Spleen (tissue), 7 donors: ENCODE results near the gene MAD2L2.
A peak's percentile ranks its signal among the peaks of the same experiment; 100 is the strongest.

Experiments used
- POLR2A ChIP-seq, 3 donors: fragments of 450-650 bp; IDR thresholded peaks; one replicate each; pipeline ENCODE4 v1.5.1; 2017; ENCODE audit warnings: antibody characterized with exemption in 3 of 3, mild to moderate bottlenecking in 1 of 3
- POLR2AphosphoS5 ChIP-seq, 3 donors: sonication (generic); formaldehyde crosslinking; IDR thresholded peaks; one replicate each; pipeline ENCODE4 v1.5.1; 2017; ENCODE audit warnings: antibody characterized with exemption in 3 of 3
- TF ChIP-seq, protein P1 (sequence below), 11 experiments: fragments of 200-600 bp in 7 of 11; fragments of 450-650 bp in 4 of 11; sonication (generic) in 4 of 11; IDR thresholded peaks in 8 of 11; conservative IDR thresholded peaks in 3 of 11; 1 replicate in 7 of 11; 2 replicates in 4 of 11; pipeline versions ENCODE4 v1.4.0 to v1.8.0; 2016 to 2021; ENCODE audit warnings: antibody characterized with exemption in 11 of 11, inconsistent platforms in 4 of 11, mild to moderate bottlenecking in 1 of 11
- donor health status: DM: no; HTN: no; CAD: no; lungs with moderate emphysema.
- donor health status: DM: no; HTN: no; CAD: no.
- donor health status: DM: no; HTN: no; CAD: no.

DNA sequence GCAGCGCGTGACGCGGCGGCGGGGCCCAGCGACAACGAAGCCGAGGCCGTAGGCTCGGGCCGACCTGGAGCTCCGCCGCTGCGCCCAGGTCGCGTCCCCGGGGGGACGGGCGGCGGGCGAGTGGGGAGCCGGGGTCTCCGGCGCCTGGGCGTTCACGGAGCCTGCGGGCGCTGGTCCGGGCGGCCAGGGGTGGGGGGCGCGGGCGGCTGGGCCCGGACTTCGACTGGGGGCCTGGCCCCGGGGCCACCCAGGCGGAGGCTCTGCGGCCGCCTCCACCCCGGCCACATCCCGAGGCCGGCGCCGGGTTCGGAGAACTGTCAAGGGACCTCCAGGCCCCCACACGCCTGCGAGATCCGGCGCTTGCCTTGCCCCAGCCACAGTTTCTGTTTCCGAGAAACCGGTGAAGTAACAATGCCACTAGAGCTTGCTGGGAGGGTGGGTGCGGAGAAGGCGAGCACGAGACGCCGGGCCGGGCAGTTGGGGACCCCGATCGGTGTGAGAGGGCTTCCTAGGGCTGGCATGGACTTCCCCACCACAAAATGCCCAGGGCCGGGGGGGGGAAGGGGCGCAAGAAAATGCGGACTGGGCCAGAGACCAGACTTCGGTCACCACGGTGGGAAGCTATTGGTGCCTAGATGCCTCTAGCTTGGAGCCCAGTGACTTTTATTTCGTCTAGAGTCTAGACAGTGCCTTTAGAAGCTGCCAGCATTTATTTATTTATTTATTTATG is 16.4 kb downstream of the MAD2L2 start:
- TF ChIP-seq, protein P1, sequence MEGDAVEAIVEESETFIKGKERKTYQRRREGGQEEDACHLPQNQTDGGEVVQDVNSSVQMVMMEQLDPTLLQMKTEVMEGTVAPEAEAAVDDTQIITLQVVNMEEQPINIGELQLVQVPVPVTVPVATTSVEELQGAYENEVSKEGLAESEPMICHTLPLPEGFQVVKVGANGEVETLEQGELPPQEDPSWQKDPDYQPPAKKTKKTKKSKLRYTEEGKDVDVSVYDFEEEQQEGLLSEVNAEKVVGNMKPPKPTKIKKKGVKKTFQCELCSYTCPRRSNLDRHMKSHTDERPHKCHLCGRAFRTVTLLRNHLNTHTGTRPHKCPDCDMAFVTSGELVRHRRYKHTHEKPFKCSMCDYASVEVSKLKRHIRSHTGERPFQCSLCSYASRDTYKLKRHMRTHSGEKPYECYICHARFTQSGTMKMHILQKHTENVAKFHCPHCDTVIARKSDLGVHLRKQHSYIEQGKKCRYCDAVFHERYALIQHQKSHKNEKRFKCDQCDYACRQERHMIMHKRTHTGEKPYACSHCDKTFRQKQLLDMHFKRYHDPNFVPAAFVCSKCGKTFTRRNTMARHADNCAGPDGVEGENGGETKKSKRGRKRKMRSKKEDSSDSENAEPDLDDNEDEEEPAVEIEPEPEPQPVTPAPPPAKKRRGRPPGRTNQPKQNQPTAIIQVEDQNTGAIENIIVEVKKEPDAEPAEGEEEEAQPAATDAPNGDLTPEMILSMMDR (IDR thresholded peaks at IDR 0.05 in 8 of 11, conservative IDR thresholded peaks at IDR 0.05 in 3 of 11) = peak in 3 of 11 experiments; percentile 1 to 30 (median 30)
- TF ChIP-seq POLR2AphosphoS5 (IDR thresholded peaks at IDR 0.05) (peak in 1 of 3 donors; percentile 2), POLR2A (IDR thresholded peaks at IDR 0.05) (no peak)
